GM21737 (cell line): Measurements from ENCODE around the gene NOXA1.
"Not testable (repeated sequence)": the region's sequence is repeated elsewhere in the genome, so short reads cannot be mapped to it uniquely, and the experiment has no call there.

Source experiments
- ATAC-seq: cut with Tn5 transposase; IDR thresholded peaks from one replicate; pipeline ENCODE4 v1.9.1; 2021; ENCODE audit warnings: mild to moderate bottlenecking, moderate library complexity; ENCODE audit not compliant: unreplicated experiment

Gene NOXA1

GRCh38 chr9:137462986-137463930, 40.1 kb downstream of the NOXA1 start:
- no peak for ATAC-seq

GRCh38 chr9:137463931-137464290, 40.7 kb downstream of the NOXA1 start:
- no peak for ATAC-seq

DNA sequence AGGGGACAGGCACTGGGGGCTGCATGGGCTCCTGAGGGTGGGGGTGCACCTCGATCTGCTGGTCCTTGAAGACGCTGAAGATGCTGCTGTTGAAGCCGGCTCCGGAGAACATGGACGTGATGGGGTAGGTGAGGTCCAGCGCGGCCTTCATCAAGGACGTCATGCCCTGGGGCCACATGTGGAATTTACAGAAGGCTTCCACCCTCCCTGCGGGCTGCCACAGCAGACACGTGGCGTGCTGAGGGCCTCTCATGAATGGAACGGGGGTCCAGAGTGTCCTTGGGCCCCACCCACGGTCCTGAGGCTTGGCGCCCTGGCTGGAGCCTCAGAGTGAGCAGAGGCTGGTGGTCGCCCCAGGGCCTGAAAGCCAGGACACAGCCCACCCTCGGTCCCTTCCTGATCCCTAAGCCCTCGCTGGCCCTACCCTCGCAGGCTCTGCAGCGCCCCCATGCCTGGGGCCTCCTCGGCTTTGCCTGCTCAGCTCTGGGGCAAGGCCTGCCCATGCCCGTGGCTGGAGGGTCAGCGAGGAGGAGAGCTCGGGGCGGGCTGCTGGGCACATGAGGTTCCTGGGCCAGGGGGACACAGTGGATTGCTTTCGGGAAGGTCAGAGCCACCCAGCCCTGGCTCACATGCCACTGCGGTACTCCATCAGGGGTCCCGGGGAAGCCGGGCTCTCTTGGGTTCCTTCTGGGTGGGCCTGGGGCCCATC, 41.3 kb downstream of the NOXA1 start:
- ATAC-seq: no peak

GRCh38 chr9:137465000-137465719, 42.0 kb downstream of the NOXA1 start:
- no peak for ATAC-seq

- no peak for ATAC-seq
These were observed 42.7 kb downstream of the NOXA1 start for GRCh38 chr9:137465720-137466388.

DNA sequence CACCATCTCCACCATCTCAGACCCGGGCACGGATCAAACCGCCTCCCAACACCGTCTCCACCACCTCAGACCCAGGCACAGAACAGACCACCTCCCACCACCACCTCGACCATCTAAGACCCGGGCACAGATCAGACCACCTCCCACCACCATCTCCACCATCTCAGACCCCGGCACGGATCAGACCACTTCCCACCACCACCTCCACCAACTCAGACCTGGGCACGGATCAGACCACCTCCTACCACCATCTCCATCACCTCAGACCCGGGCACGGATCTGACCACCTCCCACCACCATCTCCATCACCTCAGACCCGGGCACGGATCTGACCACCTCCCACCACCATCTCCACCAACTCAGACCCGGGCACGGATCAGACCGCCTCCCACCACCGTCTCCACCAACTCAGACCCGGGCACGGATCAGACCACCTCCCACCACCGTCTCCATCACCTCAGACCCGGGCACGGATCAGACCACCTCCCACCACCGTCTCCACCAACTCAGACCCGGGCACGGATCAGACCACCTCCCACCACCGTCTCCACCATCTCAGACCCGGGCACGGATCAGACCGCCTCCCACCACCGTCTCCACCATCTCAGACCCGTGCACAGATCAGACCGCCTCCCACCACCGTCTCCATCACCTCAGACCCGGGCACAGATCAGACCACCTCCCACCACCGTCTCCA, 43.3 kb downstream of the NOXA1 start:
- not testable (repeated sequence) for ATAC-seq

GRCh38 chr9:137467161-137467581, 44.0 kb downstream of the NOXA1 start:
- no peak for ATAC-seq

- no peak for ATAC-seq
These were observed 44.7 kb downstream of the NOXA1 start for GRCh38 chr9:137467896-137468295.

DNA sequence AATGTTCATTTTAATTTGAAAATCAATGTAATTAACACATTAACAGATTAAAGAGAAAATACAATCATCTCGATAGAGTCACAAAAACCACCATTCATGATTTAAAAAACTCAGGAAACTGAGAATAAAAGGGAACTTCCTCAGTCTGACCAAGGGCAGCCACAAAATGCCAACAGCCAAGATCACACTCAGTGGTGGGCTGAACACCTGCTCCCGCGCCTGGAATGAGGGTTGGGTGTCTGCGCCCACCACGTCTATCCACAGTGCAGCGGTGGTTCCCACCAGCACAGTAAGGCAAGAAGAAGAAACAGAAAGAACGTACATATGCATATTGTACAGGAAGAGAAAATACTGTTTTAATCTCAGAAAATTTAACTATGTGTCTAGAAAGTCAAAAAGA, 47.6 kb downstream of the NOXA1 start:
- no peak for ATAC-seq

- no peak for ATAC-seq
These were observed 51.1 kb downstream of the NOXA1 start for GRCh38 chr9:137474271-137474670.

DNA sequence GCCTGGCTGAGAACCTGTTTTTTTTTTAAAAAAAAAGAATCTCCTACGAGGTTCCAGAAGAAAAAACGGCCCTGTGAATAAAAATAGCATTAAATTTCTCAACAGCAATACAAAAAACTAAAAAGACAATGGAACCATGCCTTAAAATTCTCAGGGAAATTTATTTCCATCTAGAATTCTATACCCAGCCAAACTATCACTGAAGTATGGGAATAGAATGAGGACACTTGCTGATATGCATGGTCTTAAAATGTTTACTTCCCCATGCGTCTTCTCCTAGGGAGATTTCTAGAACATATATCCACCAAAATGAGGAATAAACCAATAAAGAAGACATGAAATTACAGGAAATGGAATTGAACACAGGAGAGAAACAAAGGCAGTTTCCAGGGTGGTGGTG, 52.5 kb downstream of the NOXA1 start:
- no peak for ATAC-seq

- ATAC-seq: no peak
These were observed 53.7 kb downstream of the NOXA1 start for GRCh38 chr9:137476856-137477255.

GRCh38 chr9:137477778-137478612, 54.8 kb downstream of the NOXA1 start:
- no peak for ATAC-seq

DNA sequence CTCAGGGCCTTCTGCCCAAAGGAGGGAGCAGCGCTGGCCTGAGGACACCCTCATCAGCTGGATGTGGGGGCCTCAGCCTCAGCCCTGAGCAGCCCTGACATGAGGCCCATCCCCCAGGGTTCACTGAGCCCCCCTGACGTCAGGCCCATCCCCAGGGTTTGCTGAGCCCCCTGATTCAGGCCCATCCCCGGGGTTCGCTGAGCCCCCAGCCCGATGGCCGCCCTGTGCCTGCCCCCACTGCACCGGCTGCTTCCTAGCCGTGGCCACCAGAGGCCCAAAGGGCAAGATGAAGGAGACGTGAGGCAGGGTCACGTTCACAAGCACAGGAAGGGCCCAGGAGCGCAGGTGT, 55.4 kb downstream of the NOXA1 start:
- ATAC-seq: no peak

DNA sequence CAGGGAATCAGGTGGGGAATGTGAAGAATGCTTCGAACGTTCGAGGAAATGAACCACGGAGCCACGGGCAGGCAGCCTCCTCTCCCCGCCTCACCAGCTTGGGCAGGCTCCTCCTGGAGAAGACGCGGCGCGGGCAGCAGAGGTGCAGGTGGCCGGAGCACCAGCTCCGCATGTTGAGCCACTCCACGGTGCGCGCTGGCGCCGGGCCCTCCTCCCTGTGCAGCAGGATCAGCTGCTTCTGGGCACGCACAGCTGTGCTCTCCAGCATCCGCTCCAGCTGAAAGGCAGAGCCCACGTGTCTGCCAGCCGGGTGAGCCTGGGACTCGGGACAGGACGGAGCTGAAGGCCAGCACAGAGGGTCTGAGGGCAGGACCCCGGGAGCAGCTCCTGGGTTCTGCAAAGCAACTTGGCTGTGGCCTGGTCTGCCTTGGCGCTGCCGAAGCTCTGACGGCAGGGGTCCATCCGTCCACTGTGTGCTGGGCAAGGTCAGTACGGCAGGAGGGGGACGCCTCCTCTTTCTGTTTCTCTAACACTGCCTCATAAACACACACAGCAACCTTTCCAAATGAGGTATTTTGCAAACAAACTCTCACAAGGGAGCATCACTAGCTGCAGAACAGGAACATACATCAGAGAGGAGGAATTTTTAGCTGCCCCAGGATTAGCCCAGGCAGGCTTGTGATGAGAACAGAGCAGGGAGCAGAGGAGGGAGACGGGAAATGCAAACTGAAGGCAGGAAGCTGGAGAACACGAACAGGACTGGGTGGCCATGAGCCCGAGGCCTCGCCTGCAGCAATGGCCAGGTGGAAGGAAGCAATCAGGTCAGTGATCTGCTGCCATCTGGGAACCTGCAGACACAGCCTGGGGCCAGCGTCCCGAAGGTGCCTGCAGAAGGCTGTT, 56.0 kb downstream of the NOXA1 start:
- no peak for ATAC-seq

GRCh38 chr9:137479892-137480685, 56.9 kb downstream of the NOXA1 start:
- ATAC-seq: no peak
